Epithelial cell of proximal tubule (primary cell): ENCODE data around the gene GIGYF2. TPM values are rescaled to one million over a fixed set of nuclear protein-coding genes. Genes with fewer than 3 reads are reported as not detected.

Source experiments
- DNase-seq: peaks from one replicate; pipeline ENCODE4 v3.0.0-alpha.2; 2011; ENCODE audit warnings: low read depth
- H3K4me3 ChIP-seq: 2 replicates; pipeline ENCODE4 v1.5.1; 2011; ENCODE audit warnings: low read depth, mild to moderate bottlenecking, low read length
- total RNA-seq: library from RNA; depleted of rRNA; stranded (reverse); fragments of >200 nt; gene quantifications from 2 replicates; pipeline ENCODE4 v1.2.3, GENCODE V29; 2015
- TF ChIP-seq, protein P1 (sequence below): conservative IDR thresholded peaks from 2 replicates; pipeline ENCODE4 v1.5.1; 2012; ENCODE audit warnings: low read depth, mild to moderate bottlenecking, low read length

Gene GIGYF2
- total RNA-seq, 1 donor from 2014 or later = 24.0 TPM

- no peak for DNase-seq
- TF ChIP-seq, protein P1, sequence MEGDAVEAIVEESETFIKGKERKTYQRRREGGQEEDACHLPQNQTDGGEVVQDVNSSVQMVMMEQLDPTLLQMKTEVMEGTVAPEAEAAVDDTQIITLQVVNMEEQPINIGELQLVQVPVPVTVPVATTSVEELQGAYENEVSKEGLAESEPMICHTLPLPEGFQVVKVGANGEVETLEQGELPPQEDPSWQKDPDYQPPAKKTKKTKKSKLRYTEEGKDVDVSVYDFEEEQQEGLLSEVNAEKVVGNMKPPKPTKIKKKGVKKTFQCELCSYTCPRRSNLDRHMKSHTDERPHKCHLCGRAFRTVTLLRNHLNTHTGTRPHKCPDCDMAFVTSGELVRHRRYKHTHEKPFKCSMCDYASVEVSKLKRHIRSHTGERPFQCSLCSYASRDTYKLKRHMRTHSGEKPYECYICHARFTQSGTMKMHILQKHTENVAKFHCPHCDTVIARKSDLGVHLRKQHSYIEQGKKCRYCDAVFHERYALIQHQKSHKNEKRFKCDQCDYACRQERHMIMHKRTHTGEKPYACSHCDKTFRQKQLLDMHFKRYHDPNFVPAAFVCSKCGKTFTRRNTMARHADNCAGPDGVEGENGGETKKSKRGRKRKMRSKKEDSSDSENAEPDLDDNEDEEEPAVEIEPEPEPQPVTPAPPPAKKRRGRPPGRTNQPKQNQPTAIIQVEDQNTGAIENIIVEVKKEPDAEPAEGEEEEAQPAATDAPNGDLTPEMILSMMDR = no peak
- no peak overlapping the region for H3K4me3 ChIP-seq
Measured at GRCh38 chr2:232866104-232866503, 169.0 kb downstream of the GIGYF2 start.

- TF ChIP-seq, protein P1 = no peak
- no peak overlapping the region for H3K4me3 ChIP-seq
- DNase-seq = no peak
Measured at GRCh38 chr2:232869138-232870017, 172.2 kb downstream of the GIGYF2 start.

DNA sequence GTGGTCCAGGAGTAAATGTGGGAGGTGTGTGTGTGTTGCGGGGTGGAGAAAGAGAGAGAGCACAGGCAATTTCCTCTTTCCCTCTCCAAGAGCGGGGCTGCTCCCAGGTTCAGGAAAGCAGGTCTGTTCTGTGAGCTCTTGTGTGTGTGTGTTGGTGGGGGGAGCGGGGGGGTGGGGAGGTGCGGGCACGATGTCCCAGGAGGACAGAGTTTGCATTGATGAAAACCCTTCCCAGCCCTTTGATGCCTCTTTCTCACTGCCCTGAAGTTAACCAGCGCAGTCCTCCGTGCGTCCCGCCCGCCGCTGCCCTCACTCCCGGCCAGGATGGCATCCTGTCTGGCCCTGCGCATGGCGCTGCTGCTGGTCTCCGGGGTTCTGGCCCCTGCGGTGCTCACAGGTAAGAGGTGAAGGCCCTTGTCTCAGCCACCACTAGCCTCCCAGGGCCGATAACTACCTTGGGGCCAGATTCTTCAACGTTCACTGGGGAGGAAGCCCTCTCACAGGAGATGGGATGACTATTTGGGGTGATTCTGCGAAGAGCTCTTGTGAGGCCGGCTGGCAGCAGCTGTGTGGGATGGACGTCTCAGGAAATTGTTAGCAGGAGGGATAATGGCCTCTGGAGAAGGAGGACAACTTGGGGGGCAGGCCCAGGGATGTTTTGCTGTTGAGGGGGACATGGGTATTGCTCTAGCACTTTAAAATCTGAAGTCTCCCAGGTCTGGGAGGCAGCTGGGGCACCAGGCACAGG, 173.1 kb downstream of the GIGYF2 start, which contains the start of gene SNORC:
TSS of gene SNORC (plus strand) at position 247 of the 748 bp plus-strand sequence. CDS start at position 325, 78 bp downstream.
- no peak within 1 kb of the TSS for H3K4me3 ChIP-seq
- no peak for DNase-seq
- TF ChIP-seq, protein P1 = no peak

- no peak overlapping the region for H3K4me3 ChIP-seq
- TF ChIP-seq, protein P1 = no peak
- no peak for DNase-seq
Measured at GRCh38 chr2:232870766-232871371, 173.7 kb downstream of the GIGYF2 start.

DNA sequence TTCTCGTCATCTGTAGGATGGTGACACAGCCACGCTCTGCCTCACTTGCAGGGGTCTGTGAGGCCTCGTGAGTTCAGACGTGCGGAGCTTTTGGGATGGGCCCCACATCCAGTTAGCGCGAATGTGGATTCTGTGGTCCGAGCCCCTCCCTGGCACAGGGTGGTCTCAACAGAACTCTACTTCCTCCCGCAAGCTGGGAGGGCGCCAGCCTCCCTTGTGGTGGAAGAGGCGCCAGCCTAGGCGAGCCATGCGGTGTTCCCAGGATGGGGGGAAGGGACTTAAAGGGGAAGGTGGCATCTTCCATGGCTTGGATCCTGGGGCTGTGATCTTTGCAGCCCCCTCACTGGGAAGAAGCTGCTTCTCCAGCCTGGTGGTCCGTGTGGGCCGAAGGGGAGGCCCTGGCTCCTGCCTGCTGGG, 174.3 kb downstream of the GIGYF2 start:
- DNase-seq = no peak
- TF ChIP-seq, protein P1 = no peak
- no peak overlapping the region for H3K4me3 ChIP-seq

DNA sequence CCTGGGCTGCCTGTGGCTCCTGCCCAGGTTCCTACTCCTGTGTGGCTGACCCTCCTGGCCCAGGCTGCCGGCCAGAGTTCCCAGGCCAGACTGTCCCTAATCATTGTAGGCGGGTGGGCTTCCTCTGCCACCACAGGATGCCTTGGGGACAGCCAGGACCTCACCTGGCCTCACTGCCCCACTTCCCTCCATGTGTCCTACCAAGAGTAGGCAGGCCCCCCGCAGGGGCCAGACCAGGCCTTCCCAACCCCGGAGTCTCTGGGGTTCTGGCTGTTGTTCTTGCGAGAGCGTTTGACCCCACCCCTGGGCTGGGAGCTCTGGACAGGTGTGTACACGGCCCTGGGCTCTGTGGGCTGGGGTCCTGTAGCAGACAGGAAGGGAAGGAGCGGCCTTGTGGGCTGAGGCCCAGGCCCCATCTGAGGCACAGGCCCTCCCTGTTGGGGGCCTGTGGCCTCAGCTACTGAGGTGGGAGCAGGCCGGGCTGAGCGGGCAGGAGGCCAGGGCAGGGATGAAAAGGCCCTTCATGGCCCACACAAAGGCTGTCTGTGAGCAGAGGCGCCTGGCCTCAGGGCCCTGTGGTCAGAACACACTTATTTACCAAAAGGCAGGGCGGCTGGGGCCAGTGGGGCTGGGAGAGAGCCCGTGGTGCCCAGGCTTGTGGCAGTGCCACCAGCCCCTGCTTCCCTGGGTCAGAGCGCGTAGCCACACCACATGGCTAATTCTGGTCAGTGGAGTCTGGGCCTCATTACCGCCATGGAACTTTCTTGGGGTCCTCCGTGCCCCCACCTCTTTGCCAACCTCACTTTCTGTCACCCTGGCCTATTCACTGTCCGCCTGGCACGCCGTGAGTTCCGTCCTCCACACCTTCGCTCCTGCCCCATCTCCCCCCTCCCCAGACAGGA, 175.0 kb downstream of the GIGYF2 start:
- TF ChIP-seq, protein P1 = no peak
- no peak overlapping the region for H3K4me3 ChIP-seq
- DNase-seq = no peak
